Caki2 (cell line): ENCODE data around the gene LANCL3. TPM values are rescaled to one million over a fixed set of nuclear protein-coding genes. Genes with fewer than 3 reads are reported as not detected.
"Not testable (repeated sequence)": the region's sequence is repeated elsewhere in the genome, so short reads cannot be mapped to it uniquely, and the experiment has no call there.

Source experiments
- DNase-seq: peaks from one replicate; pipeline ENCODE4 v3.0.0-alpha.2; 2015; ENCODE audit warnings: low read depth
- in situ Hi-C: cut with HindIII; loops from 2 replicates; pipeline ENCODE4 v1.10.0; 2016; ENCODE audit warnings: low sequenced_read_pairs, low pct_unique_long_range_greater_than_20kb, mixed read lengths
- total RNA-seq: library from RNA; depleted of rRNA; stranded (reverse); fragments of >200 nt; shearing (Covaris generic); gene quantifications from 2 replicates; pipeline ENCODE4 v1.2.3, GENCODE V29; 2014; ENCODE audit warnings: low replicate concordance; rRNA removed

The LANCL3 gene
- not detected in 2 replicates for total RNA-seq

GRCh38 chrX:37571426-37572107, at the start of gene LANCL3:
TSS of gene LANCL3 (plus strand) at chrX:37571661. CDS start at chrX:37571871, 210 bp downstream.
- in situ Hi-C loops, DNase-seq: not testable (repeated sequence)

DNA sequence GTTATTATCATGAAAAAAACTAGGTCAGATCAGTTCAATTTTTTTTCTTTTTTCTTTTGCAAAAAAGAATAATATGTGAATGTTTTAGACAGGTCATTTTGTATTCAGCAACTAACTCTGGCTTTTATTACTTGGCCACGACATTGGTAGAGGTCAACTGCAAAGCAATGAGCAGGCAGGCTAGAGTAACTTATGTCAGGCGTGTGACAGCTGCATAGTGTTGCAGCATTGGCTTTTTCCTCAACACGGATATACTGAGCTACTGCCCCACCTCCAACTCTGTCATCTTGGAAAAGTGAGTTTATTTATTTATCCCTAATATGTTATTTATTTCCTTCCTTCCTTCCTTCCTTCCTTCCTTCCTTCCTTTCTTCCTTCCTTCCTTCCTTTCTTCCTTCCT, 47.8 kb upstream of the LANCL3 start:
- DNase-seq, in situ Hi-C loops: not testable (repeated sequence)

- DNase-seq, result no peak
- in situ Hi-C loops, result no loop called here
Measured at GRCh38 chrX:37541991-37542390, 29.5 kb upstream of the LANCL3 start.

GRCh38 chrX:37542791-37543190, 28.7 kb upstream of the LANCL3 start:
- no peak for DNase-seq
- in situ Hi-C loops, result no loop called here

- in situ Hi-C loops, result no loop called here
- no peak for DNase-seq
Measured at GRCh38 chrX:37543324-37543723, 28.1 kb upstream of the LANCL3 start.

- in situ Hi-C loops, DNase-seq: not testable (repeated sequence)
Measured at GRCh38 chrX:37544531-37544930, 26.9 kb upstream of the LANCL3 start.

- in situ Hi-C loops, result no loop called here
- no peak for DNase-seq
Measured at GRCh38 chrX:37545066-37545465, 26.4 kb upstream of the LANCL3 start.

DNA sequence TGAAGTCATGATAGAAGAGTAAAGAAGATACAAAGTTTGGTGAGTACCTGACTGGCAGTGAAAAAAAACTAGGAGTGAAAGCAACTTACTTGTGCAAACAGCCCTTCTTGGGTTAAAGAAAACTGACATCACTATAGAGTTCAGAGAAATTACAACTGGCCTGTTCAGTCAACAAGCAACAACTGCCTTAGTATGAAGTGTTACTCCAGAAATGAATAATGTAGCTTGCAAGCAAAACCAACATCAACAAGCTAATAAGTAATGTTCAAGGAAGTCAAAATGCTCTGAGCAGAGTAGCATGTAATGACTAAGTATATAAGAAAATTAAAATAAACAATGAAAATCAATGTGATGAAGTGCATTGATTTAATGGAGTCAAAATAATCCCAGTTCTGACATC, 21.8 kb upstream of the LANCL3 start:
- in situ Hi-C loops, DNase-seq: not testable (repeated sequence)

GRCh38 chrX:37553476-37553875, 18.0 kb upstream of the LANCL3 start:
- DNase-seq, result no peak
- in situ Hi-C loops, result no loop called here

DNA sequence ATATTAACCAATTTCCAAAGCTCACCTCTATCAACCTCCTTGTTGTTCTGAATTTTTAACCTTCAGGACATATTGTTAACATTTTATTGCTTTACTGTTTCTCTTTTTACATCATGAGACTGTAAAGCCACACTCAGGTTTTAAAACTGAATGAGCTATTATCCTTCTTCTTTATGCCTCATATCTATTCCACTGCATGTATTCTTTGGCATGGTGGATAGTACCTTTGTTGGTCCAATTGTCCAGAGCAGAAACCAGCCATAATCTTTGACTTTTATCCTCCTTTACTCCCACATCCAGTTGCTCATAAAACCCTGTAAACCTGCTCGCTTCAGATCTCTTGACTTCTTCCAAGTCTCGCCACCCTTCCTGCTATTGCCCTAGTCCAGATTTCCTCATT, 6.2 kb upstream of the LANCL3 start:
- DNase-seq, in situ Hi-C loops: not testable (repeated sequence)

GRCh38 chrX:37570349-37570748, 1.1 kb upstream of the LANCL3 start:
- DNase-seq, in situ Hi-C loops: not testable (repeated sequence)

DNA sequence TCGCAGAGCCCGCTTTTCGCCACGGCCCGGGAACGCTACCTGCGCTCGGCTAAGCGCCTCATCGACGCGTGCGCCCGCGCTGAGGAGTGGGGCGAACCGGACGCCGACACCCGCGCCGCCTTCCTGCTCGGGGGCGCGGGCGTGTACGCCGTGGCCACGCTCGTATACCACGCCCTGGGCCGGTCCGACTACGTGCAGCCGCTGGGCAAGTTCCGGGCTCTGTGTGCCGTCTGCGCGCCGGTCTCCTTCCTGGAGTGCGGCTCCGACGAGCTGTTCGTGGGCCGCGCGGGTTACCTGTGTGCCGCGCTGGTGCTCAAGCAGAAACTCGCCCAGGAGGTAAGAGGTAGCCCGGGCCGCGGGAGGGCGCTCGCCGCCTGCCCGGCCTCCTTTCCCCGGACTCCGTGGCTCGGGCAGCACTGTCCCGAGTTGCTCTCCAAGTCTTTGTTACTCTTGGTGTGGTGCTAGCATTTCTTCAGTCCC, 687 bp downstream of the LANCL3 start:
- DNase-seq, in situ Hi-C loops: not testable (repeated sequence)

DNA sequence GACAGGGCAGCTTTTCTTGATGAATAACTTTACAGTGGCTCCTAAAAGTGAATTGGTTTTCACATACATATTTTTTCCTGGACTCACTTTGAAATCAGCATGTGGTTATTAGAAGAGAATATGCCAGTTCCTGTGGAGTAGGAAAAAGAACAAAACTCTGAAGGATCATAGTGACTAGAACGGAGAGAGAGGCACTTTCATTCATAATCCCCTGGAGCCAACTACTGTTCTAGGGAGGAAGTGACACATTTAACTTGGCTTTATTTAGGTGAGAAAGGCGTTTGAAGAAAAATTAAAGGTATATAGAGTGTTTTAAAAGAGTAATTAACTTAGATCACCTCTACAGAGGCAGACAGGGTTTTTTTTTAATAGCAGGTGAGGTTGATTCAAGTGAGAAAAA, 1.7 kb downstream of the LANCL3 start:
- in situ Hi-C loops, DNase-seq: not testable (repeated sequence)

- no peak for DNase-seq
- in situ Hi-C loops, result no loop called here
Measured at GRCh38 chrX:37578045-37578444, 6.6 kb downstream of the LANCL3 start.

DNA sequence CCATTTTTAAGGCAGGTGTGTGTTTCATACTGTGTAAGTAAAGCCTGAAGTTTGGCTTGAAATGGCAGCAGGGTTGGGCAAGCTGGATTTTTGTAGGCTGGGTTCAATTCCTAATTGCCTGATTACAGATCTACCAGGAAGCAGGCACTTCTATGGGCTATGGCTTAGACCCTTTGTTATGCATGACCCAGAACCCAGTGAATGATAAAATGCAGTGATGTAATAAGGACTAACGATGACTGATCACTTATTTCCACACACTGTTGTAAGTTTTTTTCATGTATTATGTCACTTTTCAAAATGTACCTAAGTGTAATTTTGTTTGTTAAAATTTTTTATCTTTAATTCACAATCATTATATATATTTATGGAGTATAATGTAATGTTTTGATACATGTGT, 8.6 kb downstream of the LANCL3 start:
- in situ Hi-C loops, result no loop called here
- no peak for DNase-seq

- in situ Hi-C loops, DNase-seq: not testable (repeated sequence)
Measured at GRCh38 chrX:37587337-37587736, 15.9 kb downstream of the LANCL3 start.

DNA sequence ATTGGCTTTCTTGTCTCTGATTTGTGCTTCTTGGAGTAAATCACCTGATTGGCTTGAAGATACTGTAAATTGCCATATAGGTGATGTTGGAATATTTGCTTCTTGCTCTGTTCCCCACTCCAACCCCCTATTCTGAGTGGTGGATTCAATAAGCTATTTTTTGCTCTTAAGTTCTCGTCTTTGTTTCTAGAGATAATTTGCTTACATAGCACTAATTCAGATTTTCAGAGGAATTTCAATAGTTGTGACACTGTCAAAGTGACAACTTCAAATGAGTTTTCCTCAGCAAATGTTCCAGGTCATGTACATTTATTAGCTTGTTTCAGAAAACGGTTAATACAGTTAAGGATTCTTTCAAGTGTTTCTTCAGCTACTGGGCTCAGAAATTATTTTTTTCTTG, 18.6 kb downstream of the LANCL3 start:
- in situ Hi-C loops, result no loop called here
- DNase-seq, result no peak

DNA sequence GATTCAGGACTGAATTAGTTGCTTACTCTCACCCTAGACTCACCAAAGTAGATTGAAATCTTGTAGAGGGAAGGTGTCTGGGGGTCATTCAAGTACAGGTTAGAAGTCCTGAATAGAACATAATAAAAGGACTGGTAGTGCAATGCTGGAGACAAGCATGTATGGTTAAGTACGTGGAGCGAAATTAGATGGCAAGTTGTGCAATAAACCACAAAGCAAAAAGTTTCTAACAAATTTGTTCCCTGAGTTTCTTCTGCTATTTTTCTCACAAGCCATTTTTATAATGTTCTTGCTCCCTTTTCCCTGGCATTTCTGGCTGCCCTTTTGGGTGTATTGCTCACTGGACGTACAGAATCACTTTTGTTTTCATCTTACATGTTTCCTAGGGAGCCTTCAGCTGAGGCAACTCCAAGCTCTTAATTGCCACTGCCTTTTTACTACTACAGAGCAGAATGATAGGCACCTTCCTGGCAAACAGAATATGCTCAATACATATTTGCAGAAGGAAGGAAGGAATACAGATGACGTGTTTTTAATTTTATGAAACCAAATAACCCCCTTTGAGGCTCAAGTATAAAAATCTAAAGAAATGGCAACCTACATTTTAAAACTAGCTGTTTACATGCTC, 23.4 kb downstream of the LANCL3 start:
- in situ Hi-C loops, result no loop called here
- DNase-seq, result no peak

DNA sequence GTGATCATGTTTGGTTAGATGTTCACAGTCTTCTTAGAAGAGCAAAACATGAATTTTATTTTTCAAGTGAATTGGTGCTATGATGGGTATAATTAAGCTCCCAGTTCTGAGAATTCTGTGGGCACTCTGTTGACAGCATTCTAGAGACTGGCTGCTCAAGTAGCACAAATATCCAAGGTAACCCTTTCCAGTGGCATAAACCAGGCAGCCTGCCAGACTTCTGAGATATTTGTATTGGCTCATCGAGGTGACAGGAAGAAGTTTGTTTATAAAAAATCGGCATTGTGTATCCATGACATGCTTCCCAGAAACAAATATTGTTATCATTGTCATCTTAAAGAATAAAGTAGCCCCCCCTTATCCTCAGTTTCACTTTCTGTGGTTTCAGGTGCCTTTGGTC, 28.3 kb downstream of the LANCL3 start:
- no peak for DNase-seq
- in situ Hi-C loops, result no loop called here
